GM12878 (cell line): ENCODE measurements around the gene PRUNE1.

Experiments
- EZH2 ChIP-seq: IDR thresholded peaks from 2 replicates; pipeline ENCODE4 v1.6.1; 2012; ENCODE audit warnings: low read depth, mild to moderate bottlenecking, control low read depth, inconsistent platforms, low read length, borderline replicate concordance; ENCODE audit not compliant: control insufficient read depth
- ZNF217 ChIP-seq: fragments of 450-650 bp; IDR thresholded peaks from 2 replicates; pipeline ENCODE4 v1.6.1; 2017; ENCODE audit warnings: antibody characterized with exemption, mild to moderate bottlenecking

- TF ChIP-seq ZNF217 (no peak), EZH2 (no peak)
These were observed 31.8 kb upstream of the PRUNE1 start for GRCh38 chr1:150976401-150976821.
